GM19043 (cell line): ENCODE data around the gene PLCG1.
"Not testable (repeated sequence)": the region's sequence is repeated elsewhere in the genome, so short reads cannot be mapped to it uniquely, and the experiment has no call there.

Experiments
- ATAC-seq: cut with Tn5 transposase; IDR thresholded peaks from one replicate; pipeline ENCODE4 v1.9.1; 2021; ENCODE audit warnings: low read depth; ENCODE audit not compliant: unreplicated experiment

The PLCG1 gene

GRCh38 chr20:41123631-41124030, 13.7 kb upstream of the PLCG1 start:
- no peak for ATAC-seq

- no peak for ATAC-seq
These were observed 12.8 kb upstream of the PLCG1 start for GRCh38 chr20:41124451-41125094.

GRCh38 chr20:41125530-41126457, 11.5 kb upstream of the PLCG1 start:
- ATAC-seq = no peak

GRCh38 chr20:41126719-41127118, 10.6 kb upstream of the PLCG1 start:
- ATAC-seq = no peak

- ATAC-seq = not testable (repeated sequence)
These were observed 9.0 kb upstream of the PLCG1 start for GRCh38 chr20:41128317-41128716.

GRCh38 chr20:41131594-41132387, 5.6 kb upstream of the PLCG1 start:
- no peak for ATAC-seq

GRCh38 chr20:41132388-41132775, 5.0 kb upstream of the PLCG1 start:
- not testable (repeated sequence) for ATAC-seq

- ATAC-seq = peak; percentile 28
These were observed 3.5 kb upstream of the PLCG1 start for GRCh38 chr20:41133709-41134361.

- no peak for ATAC-seq
These were observed 2.8 kb upstream of the PLCG1 start for GRCh38 chr20:41134362-41135186.

GRCh38 chr20:41135187-41135887, 2.0 kb upstream of the PLCG1 start:
- ATAC-seq = no peak

GRCh38 chr20:41135888-41136679, 1.3 kb upstream of the PLCG1 start:
- ATAC-seq = no peak

- peak; percentile 11 for ATAC-seq
These were observed 501 bp downstream of the PLCG1 start for GRCh38 chr20:41137614-41138474.

GRCh38 chr20:41138475-41139226, 1.3 kb downstream of the PLCG1 start:
- ATAC-seq = no peak

- no peak for ATAC-seq
These were observed 2.1 kb downstream of the PLCG1 start for GRCh38 chr20:41139227-41140093.

GRCh38 chr20:41140226-41141133, 3.1 kb downstream of the PLCG1 start:
- no peak for ATAC-seq
